Activated CD8-positive, alpha-beta memory T cell treated with anti-CD3 and anti-CD28 coated beads, Interleukin-2, amount 50 U/mL, for 1 hour (primary cell): ENCODE measurements around the gene ANGPTL2.

ENCODE experiments used
- DNase-seq: peaks from one replicate; pipeline ENCODE4 v3.0.0-alpha.2; 2020; ENCODE audit errors: extremely low read depth

The ANGPTL2 gene

GRCh38 chr9:127050591-127051001 is 71.8 kb downstream of the ANGPTL2 start:
- DNase-seq: no peak

GRCh38 chr9:127050152-127050551 is 72.3 kb downstream of the ANGPTL2 start:
- no peak for DNase-seq

GRCh38 chr9:127049581-127049980 is 72.9 kb downstream of the ANGPTL2 start:
- DNase-seq: no peak

- DNase-seq: no peak
These were observed 73.4 kb downstream of the ANGPTL2 start for GRCh38 chr9:127049044-127049443.

GRCh38 chr9:127047971-127048370 is 74.5 kb downstream of the ANGPTL2 start:
- no peak for DNase-seq

- DNase-seq: no peak
These were observed 77.3 kb downstream of the ANGPTL2 start for GRCh38 chr9:127045148-127045547.

- DNase-seq: no peak
These were observed 82.9 kb downstream of the ANGPTL2 start for GRCh38 chr9:127039492-127039891.

- no peak for DNase-seq
These were observed 83.9 kb downstream of the ANGPTL2 start for GRCh38 chr9:127038531-127038930.
